Fibroblast of pulmonary artery (primary cell): ENCODE results near the gene APP.

Experiments
- DNase-seq: peaks from one replicate; pipeline ENCODE4 v3.0.0-alpha.2; 2010; ENCODE audit warnings: low read depth
- H3K4me3 ChIP-seq: replicated peaks from 2 replicates; pipeline ENCODE4 v1.5.1; 2011; ENCODE audit warnings: low read depth, mild to moderate bottlenecking, control low read depth, low read length, moderate library complexity
- TF ChIP-seq, protein P1 (sequence below): IDR thresholded peaks from 2 replicates; pipeline ENCODE4 v1.5.1; 2011; ENCODE audit warnings: mild to moderate bottlenecking, control low read depth, low read length, inconsistent platforms; ENCODE audit errors: missing control alignments

The APP gene

DNA sequence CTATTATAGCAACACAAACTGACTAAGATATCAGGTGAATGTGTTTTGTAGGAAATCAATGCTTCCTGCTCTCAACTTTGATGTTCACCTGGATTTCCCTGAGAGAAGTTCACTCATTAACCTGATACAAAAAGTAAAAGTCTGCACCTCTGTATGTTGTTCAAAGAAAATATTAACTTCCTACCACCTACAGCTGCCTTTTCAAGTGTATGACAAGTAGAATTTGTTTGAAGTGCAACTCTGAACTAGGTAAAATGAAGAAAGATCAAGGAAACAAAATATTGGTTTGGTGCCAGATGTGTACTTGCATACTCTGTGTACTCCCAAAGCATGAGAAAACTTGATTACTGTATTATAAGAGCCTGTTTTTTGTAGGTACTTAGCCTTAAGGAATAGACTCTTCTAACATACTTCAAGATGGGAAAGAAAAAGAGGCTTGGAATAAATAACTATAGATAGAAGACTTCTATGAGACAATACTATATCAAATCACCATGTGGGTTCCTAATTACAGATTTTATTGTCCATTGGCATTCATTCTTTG is 193.4 kb downstream of the APP start:
- TF ChIP-seq, protein P1, sequence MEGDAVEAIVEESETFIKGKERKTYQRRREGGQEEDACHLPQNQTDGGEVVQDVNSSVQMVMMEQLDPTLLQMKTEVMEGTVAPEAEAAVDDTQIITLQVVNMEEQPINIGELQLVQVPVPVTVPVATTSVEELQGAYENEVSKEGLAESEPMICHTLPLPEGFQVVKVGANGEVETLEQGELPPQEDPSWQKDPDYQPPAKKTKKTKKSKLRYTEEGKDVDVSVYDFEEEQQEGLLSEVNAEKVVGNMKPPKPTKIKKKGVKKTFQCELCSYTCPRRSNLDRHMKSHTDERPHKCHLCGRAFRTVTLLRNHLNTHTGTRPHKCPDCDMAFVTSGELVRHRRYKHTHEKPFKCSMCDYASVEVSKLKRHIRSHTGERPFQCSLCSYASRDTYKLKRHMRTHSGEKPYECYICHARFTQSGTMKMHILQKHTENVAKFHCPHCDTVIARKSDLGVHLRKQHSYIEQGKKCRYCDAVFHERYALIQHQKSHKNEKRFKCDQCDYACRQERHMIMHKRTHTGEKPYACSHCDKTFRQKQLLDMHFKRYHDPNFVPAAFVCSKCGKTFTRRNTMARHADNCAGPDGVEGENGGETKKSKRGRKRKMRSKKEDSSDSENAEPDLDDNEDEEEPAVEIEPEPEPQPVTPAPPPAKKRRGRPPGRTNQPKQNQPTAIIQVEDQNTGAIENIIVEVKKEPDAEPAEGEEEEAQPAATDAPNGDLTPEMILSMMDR = no peak
- DNase-seq = no peak
- no peak overlapping the region for H3K4me3 ChIP-seq

DNA sequence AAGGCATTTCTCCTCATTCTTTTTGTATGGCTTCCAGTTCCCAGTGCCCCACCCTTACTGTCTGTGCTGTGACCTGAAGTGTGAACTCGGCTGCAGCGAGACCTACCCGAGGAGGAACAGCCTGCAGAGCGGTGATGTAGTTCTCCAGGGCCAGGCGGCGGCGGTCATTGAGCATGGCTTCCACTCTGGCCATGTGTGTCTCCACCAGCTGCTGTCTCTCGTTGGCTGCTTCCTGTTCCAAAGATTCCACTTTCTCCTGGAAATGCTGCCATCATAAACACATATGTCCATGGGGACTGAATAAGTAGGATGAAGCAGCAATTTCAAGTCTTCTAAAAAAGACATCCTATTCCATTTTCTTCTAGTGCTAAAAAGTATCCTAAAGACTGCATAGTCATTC is 195.6 kb downstream of the APP start:
- DNase-seq = no peak
- no peak overlapping the region for H3K4me3 ChIP-seq
- TF ChIP-seq, protein P1 = no peak

DNA sequence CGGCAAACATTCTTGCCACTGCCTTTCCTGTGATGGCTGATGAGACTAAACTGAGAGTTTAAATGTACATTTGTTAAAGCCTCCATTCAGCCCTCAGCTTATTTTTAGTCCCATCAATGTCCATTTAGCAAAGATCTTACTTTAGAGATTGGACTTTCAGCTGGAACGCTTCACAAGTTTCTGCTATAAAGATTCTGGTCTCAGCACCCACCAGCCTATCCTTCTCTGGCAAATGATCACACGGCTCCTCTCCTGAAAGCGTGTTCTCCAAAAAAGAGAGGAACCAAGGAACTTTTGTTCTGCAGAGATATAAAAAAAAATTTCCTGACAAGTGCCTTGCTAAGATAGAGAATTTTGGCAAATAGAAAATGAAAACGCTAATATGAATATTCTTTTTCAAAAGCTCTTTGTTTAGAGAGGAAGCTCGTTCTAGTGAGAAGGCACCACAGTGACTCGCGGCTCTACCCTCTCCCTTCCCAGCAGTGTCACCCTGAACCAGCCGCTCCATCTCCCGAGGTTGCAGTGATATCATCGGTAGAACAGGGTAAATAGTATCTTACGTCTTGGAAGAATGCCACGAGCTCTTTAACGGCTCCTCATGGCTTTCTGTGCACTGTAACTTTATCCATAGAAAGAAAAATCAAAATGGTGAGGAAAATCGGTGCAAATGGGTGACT is 200.2 kb downstream of the APP start:
- TF ChIP-seq, protein P1 = no peak
- DNase-seq = peak; percentile 44
- H3K4me3 ChIP-seq = no peak overlapping the region

DNA sequence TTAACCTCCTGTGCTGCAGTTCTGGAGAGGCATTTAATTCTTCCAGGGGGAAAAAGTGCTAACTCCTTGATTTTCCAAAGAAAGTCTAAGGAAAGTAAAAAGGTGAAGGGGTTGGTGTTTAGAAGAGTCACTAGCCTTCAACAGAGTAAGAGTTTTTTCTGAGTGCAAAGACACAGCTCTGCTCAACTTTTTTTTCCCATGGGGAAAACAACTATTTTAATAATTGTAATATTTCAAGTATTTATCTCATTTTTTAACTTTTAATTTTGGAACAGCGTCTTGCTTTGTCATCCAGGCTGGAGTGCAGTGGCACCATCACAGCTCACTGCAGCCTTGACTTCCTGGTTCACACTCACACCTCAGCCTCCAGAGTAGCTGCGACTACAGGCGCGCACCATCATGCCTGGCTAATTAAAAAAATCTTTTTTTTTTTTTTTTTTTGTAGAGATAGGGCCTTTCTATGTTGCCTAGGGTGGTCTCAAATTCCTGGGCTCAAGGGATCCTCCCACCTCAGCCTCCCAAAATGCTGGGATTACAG is 202.6 kb downstream of the APP start:
- TF ChIP-seq, protein P1 = no peak
- no peak overlapping the region for H3K4me3 ChIP-seq
- no peak for DNase-seq

DNA sequence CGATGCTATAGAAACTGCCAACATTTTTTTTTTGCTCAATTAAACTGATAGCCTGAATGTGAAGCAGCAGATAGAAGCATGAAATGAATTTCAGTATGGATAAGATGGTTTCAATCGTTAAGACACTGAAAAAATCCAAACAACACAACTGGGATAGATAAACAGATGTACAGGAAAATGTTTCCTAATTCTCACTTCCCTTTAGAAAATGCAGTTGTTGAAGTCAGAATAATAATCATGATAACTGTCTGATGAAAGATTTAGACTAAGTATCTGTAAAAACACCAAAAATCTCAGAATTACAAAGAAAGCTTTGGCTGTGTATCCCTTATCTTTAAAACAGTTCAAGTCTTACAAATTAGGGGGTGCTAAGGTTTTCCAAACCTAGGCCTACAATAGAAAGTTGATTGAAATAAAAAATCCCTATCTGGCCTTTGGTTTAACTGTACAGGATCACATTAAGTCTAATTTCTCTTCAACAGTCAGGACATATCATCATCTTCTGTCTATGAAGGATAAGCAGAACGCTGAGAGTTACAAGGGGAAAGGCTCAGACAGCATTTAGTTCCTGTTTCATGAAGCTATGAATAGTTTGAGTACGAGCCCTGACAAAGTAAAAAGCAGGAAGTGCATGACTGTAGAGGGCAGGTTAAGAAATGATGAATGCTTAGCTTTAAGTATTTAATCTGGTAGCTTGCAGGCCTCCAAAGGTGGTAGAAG is 203.2 kb downstream of the APP start:
- peak; percentile 60 for DNase-seq
- H3K4me3 ChIP-seq = no peak overlapping the region
- TF ChIP-seq, protein P1 = no peak

DNA sequence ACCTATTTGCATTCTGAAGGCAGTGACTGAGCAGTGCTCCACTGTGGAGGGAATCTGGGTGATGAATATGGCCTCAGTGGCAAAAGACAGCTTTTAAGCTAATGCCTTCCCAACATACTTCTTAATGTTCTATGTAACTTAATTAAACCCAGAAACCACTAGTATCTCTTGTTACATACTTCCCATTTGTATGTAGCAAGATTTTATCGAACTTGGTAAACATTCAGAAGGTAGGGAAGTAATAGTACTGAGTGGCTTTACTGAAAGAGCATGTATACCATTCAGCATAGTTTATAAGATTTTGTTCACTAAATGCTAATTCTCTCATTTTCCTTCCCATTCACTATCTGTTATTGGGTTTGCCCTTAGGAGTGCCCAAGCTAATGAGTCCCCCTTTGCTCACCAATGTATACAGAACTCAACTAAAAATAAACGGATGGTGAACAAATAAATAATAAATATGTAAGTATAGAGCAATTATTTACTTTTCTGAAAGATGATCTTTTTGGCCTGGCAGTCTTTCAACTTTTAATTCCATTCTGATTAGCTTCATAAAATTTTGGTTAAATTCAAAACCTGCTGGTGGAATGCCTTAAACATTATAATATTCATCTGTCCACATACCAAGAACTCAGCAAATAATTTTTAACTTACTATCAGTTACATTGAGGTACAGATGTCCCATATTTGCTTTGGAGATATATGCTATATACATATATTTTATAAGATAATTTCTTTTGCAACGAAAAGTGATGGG is 204.4 kb downstream of the APP start:
- TF ChIP-seq, protein P1 = no peak
- no peak overlapping the region for H3K4me3 ChIP-seq
- no peak for DNase-seq
